HG03097 (cell line): ENCODE data around the gene MAPK9.
"Not testable (repeated sequence)": the region's sequence is repeated elsewhere in the genome, so short reads cannot be mapped to it uniquely, and the experiment has no call there.

Experiments
- ATAC-seq: cut with Tn5 transposase; IDR thresholded peaks from one replicate; pipeline ENCODE4 v1.9.1; 2021; ENCODE audit not compliant: unreplicated experiment, low FRiP score

Gene MAPK9

GRCh38 chr5:180328296-180329137, 36.6 kb upstream of the MAPK9 start:
- peak; percentile 65 for ATAC-seq

DNA sequence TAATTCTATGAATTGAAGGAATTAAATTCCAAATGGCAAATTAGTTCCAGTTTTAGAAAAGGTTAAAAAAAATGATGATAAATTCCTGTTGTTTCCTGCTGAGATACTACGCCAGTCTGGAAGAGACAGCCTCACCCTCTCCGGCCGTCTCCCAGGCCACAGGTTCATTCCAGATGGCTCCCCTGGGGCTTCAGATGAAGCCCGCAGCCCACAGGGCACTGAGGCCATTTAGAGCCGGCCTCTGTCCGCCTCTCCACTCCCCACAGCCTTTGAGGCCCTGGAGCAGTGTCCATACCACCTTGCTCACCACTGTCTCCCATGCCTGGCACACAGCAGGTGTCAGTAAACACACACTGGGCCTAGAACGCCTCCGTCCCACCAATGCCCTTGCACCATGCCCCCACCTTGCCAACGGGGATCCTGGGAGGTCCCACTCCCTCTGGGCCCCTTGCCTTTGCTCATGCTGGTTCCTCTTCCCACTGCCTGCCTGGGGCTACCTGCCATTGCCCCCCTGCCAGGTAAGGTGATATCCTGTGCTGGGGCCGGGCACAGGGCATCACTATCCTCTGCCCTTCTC, 35.2 kb upstream of the MAPK9 start:
- no peak for ATAC-seq

DNA sequence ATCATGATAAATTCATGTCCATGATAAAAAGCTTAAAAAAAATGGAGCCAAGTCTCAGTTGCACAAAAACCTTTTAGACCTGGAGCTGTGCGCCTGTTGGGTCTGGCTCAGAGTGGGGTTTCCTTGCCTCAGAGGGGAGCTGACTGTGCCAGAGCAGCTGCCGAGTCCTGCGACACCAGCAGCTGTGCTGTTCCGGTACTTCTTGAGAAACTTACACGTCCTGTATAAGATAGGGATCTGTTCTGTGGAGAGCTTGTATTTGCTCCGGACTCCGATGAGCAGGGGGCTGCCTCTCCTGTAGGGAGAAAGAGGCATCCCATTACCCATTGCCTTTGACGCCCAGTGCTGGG, 32.7 kb upstream of the MAPK9 start:
- ATAC-seq: no peak

DNA sequence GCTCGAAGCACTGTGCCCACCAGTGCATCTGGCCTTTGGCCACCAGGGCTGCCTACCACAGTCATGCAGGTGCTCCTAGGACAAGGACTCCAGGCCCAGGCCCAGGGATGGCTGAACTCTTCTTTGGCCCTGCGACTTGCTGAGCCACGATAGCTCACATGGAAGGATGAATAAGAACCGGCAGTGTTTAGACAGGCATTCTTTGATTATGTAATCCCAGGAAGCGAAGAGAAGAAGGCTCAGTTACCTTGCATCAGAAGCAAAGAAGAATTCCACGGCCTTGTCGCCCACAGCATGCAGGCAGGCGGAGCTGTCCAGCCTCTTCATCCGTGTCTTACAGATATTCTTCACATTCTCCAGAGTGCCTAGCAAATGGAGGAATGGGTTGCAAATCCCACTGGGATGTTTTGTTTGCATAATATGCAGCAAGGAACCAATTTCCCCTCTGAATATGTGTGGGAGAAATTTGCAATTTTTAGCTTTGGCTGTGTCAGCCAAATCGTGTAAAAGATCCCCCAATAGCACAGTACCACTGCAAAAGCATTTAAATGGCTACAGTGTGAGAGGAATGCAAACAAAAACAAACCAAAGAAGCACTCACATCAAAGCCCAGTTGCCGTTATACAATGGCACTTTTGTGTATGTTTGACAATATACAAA, 32.2 kb upstream of the MAPK9 start:
- no peak for ATAC-seq

DNA sequence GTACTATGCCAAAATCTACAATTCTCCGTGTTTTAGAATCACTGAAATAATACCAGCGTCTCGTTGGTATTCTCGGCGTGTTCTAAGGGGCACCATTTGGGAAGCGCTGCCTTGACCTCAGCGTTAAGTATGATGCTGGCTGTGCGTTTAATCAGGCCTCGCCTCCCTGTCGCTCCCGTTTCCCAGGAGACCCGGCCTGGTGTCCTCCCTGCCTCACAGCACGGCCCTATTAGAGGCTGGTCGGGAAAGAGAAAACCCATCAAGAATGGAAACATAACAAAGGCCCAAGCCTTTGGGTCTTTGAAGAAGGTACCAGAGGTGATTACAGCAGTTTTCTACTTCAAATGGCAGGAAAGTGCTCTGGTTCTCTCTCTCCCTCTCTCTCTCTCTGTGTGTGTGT, 31.3 kb upstream of the MAPK9 start:
- no peak for ATAC-seq

GRCh38 chr5:180318456-180319089, 26.7 kb upstream of the MAPK9 start:
- ATAC-seq: no peak

GRCh38 chr5:180316586-180316985, 24.7 kb upstream of the MAPK9 start:
- no peak for ATAC-seq

- peak; percentile 65 for ATAC-seq
Measured at GRCh38 chr5:180315762-180316212, 23.9 kb upstream of the MAPK9 start.

DNA sequence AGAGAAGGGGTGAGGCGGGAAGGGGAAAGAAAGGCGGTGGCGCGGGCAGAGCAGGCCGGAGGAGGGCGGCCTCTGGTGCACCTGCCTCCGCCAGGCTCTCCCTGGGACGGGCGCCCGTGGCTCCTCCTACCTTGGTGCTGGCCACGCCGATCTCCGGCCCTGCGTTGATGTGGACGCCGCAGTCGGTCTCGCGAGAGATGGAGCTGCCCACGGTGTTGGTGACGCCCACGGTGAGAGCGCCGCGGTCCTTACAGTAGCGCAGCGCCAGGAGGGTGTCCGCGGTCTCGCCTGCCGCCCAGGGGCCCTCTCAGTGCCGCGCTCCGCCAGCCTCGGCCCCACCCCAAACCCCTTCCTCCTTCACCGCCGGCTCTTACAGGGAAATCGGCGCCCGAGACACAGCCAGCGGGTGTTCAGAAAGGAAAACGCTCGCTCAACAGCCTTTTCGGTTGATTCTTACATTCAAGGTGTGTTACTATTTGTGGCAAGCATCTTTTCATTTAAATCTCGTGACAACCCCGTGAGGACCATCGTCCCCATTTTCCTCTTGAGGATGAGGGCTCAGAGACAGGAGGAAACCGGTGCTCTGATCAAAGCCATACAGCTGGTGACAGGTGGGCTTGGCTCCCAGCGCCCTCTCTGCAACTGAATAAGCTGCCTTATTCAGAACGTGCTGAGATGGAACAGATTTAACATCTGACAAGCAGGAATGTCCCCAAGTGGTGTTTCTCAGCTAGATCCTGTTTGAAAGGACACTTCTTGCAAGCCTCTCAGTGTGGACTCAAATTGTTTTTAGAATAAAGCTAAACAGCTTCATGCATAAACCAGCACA, 22.0 kb upstream of the MAPK9 start:
- ATAC-seq: no peak

DNA sequence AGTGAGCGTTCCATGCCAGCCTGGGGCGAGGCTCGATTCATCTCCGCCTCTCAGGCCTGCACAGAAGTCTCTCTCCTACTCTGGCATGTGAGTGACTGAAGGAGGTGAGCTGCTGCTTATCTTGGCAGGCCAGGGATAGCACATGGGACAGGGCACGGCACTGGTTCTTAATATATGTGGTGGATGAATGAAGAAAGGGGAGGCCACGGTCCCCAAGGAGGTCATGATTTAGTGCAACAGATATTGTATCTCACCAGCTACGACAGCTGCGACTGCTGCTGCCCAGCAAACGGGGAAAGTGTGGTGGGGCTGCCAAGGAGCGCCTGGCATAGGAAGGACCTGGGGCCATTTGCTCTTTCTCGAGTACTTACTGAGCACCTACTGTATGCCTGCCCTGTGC, 19.3 kb upstream of the MAPK9 start:
- no peak for ATAC-seq

DNA sequence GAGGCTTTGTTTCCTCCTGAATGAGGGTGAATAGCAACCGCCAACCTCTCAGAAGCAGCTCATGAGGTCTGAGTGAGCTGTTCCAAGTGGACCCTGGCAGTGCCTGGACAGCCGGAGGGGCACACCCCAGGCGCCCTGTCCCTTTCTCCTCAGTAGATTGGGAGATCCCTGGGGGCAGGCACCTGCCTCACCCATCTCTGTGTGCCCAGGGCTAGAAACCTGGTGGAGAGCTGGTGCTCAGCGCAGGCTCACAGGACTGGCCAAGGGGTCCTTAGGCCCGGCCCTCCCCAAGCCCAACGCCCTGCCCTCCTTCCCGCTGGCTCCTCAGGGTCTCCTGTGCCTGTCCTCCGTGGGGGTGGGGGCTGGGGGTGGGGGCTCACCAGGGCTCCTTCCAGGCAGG, 14.9 kb upstream of the MAPK9 start:
- ATAC-seq: no peak

DNA sequence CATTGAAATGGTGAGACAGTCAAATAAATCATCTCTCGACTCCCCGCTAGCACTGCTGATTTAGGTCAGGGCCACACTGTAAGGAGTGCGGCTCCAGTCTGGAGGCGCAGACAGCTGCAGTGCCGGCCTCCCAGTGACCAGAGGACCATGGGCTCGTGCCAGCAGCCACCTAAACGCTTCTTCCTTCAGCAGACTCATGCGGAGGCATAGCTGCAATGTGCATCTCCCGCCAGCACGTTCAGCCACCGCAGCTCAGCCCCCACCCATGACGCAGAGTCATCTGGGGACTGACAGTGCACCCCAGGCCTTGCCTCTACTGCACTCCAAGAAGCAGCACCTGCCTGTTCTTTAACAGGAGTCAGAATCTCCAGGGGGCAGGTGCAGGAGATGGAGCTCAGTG, 13.6 kb upstream of the MAPK9 start:
- ATAC-seq: no peak

- no peak for ATAC-seq
Measured at GRCh38 chr5:180304431-180305375, 12.8 kb upstream of the MAPK9 start.

GRCh38 chr5:180304016-180304292, 12.1 kb upstream of the MAPK9 start:
- no peak for ATAC-seq

DNA sequence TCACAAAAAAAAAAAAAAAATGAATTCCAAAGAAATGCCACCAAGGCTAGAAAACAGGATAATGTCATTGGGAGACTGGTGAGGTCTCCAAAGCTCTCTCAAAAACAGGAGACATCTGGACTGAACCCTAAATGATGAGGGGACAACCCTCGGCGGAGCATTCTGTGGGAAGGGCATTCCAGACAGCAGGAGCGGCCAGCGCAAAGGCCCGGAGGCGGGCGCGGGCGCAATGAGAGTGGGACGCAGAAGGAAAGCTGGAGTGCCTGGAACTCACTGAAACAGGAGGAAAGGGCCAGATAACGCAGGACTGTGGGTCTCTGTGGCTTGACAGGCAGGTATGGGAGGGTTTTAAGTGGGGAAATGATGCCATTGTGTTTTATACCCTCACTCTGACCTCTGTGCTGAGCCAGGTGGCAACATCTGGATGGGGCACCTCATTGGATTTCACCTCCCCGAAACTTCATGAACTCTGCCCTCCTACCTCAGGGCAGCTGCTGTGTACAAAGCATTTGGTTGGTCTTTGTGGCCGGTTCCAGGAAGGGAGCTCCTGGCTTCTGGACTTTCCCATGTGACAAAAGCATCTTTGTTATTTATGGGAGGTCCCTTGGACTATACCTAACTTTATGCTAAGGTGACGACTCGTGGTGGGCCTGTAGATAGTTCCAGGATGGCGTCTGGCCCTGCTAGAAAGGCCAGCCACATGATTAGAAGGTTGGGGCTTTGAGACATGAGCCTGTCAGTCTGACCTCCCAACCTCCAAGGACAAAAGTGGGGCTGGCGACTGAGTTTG, 11.5 kb upstream of the MAPK9 start:
- ATAC-seq: no peak

DNA sequence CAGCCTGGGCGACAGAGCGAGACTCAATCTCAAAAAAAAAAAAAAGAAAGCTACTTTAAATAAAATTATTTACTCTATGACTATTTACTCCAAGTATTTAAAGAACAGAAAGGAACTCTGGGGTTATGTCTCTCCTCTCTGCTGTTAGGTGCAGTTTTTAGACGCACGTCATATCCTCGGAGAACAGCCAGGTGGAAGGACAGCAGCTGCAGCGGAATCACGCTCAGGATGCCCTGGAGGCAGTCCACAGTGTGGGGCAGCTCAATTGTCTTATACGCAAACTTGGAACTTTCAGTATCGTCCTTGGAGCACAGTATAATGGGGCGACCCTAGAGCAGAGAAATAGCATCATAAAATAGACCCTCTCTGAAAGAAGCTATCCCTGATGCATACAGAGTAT, 10.4 kb upstream of the MAPK9 start:
- ATAC-seq: no peak

GRCh38 chr5:180301253-180301652, 9.4 kb upstream of the MAPK9 start:
- no peak for ATAC-seq

DNA sequence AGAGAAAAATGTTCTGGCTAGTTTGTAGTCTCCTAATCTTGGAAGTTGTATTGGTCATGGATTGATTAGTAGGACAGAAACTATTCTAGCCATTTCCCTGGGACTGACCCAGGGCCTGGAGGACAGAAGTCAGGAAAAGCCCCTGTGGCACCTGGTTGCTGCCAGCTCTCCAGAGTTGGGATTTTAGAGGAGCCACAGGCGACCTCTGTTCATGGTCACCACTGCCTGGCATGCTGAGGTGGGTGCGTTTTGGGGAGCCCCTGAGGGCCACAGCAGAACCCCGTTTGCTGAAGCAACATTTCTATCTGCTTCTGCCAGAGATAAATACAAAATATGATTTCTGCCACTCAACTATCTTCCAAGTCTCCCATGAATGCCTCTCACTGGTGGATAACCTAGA, 7.6 kb upstream of the MAPK9 start:
- no peak for ATAC-seq

DNA sequence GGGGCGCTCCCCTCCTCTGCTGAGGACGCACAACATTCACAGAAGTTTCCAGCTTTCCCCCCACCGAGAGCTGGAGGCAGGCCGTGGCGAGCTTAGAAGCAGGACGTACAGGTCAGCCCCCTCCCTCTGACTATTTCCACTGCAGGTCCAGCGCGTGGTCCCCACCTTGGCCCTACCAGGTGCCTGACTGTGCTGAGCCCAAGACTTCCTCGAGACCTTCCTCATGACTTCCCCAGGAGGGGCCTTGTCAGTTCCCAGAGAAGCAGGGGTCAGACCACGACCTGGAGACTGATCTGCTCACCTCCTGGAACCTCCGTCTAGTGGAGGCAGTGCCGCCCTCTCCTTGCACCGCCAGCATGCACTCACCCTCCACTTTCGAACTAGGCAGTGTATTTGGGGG, 7.1 kb upstream of the MAPK9 start:
- ATAC-seq: not testable (repeated sequence)
